Stimulated activated CD4-positive, alpha-beta T cell treated with anti-CD3 and anti-CD28 coated beads, Interleukin-2, amount 100 ng/mL, for 24 hours (primary cell): ENCODE measurements around the gene ATF4.
A peak's percentile ranks its signal among the peaks of the same experiment; 100 is the strongest.

Source experiments
- DNase-seq, 2 donors: peaks; one replicate each; pipeline ENCODE4 v3.0.0-alpha.2; 2020

The ATF4 gene

DNA sequence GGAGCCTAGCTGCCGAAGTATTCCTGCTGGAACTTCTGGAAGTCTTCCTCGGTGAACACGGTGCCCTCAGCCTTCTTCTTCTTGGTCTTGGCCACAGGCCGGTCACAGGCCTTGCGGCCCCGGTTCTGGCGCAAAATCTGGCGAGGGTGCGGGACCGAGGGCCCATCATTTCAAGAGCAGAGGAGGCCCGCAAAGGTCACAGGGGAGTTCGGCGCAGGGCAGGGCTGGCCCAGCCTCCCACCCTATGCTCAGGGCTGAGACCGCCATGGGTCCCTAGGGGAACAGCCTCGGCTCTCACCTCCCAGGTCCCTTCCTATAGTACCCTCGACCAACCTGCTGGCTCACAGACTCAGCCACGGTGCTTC, 9.1 kb downstream of the ATF4 start:
- DNase-seq, result no peak

DNA sequence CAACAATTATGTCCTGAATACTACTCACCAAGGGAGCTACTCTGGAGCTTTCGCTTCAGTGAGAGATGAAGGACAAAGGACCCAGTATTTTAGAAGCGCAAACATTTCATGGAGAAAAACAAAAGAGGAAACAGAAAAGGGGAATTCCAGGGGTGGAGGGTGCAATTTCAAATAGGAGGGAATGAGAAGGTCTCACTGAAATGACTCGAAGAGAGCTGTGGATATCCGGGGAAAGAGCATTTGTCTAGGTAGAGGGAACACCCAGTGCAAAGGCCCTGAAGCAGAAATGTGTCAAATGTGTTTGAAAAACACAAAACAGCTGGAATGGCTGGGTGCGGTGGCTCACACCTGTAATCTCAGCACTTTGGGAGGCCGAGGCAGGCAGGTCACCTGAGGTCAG, 9.8 kb downstream of the ATF4 start:
- DNase-seq, result no peak

DNA sequence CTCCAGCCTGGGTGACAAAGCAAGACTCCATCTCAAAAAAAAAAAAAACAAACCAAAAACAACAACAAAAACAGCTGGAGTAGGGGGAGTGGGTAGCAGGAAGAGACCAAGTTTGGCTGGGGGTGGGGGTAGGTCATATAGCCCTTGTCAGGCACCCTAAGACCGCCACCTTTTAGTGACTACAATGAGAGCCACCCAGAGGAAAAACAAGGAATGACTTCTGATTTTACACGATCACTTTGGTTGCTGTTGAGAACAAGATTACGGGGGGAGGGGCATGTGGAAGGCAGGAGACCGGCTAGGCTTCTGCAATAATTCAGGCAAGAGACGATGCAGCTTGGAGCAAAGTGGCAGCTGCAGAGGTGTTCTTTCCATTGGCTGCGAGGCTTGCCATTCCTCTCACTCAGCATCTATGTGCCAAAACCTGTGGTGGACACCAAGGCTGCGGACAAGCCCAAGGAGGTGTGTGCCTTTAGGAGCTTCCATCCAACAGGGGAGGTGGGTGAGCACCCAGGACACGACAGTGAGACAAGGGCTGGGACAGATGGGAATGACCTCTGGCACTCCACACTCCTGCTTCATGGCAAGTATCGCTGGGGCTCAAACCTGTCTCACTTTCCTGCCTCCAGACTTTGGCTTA, 10.4 kb downstream of the ATF4 start:
- DNase-seq, result peak in 1 of 2 donors; percentile 13

DNA sequence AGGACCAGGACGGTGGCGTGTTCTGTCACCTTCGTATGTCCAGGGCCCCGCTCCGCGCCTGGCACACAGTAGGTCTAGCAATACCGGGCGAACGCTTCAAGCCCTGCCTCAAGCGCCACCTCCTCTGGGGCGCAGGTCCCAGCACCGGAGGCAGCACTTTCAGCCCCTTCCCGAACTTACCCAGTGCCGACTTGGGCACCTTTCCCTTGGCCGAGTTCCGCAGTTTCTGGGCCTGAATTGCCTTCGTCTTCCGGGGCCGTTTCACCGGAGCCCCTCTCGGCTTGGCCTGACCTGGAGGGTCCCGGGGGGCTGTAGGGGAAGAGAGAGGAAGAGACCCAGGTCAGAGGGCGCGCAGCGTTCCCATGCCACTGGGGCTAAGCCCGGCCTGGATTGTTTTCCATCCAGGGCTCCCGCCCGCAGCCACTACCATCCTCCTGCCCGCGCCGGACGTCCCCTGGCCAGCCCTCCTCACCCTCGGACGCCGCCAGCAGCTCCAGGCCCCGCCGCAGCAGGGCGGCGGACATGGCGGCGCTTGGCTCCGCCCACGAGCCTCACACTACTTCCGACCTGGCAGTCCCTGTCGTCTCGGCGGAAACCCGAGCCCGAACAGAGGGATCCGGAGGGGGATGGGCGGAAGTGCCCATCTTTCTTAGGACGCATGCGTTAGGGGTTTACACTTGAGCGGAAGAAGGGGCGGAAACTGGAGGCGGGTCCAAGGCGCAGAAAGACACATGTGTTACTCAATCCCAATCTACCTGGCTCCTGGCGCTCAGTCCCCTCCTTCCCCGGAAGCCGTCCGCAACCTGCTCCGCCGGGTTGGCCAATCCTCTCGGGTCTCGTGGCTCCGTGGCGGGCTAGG, 12.1 kb downstream of the ATF4 start, which contains the start of gene RPS19BP1:
TSS of gene RPS19BP1 (minus strand) at position 534 of the 859 bp plus-strand sequence. CDS start at position 524, 10 bp downstream.
- peak; percentile 99 to 100 for DNase-seq

DNA sequence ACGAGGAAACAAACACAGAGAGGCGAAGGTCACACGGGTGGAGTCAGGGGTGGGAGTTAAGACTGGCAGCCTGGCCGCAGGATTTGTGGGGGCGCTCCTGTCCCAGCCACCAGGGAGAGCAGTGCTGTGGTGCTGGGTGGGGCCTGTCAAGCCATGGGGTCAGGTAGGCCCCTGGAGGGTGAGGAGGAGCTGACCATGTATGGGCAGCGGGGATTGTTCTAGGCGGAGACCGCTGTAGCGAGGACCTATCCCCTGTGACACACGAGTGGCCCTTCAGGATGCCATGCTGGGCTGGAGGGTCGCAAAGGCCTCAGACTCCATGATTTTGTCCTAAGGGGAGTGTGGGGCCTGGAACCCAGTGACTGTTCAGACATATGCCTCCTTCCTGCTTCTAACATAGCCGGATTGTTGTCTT, 13.7 kb downstream of the ATF4 start:
- DNase-seq, result no peak

DNA sequence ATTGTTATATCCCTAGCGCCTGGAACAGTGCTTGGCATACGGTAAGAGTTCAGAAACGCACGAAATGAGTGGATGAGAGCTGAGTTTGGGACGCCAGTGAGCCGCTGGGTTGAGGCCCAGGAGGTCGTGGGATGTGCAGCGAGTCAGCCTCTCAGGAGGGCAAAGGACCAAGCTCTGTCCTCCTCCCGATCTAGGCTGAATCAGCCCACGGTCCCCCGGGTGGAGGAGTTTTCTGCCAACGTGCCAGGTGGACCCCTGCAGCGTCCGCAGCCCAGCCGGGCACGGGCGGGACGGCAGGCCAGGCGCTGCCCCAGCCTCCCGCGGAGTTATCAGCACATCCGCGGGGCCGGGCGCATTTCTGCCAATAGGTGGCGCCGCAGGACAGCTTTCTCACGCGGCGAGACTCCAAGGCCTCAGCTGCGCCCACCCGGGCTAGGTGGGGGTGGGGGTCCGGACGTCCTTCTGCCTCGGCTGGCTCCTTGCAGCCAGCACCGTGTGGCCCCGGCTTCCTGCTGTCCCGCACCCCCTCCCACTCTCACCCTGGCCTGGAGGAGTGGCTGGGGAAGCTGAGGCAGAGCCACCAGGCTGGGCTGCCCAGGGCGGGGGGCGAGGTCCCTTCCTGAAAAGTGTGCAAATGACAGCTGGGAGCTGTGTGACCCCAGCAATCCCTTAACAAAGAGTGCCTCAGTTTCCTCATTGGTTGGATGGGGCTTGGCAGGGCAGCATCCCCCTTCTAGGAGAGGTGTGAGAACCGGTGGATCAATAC, 14.4 kb downstream of the ATF4 start:
- DNase-seq, result peak; percentile 89 to 92

DNA sequence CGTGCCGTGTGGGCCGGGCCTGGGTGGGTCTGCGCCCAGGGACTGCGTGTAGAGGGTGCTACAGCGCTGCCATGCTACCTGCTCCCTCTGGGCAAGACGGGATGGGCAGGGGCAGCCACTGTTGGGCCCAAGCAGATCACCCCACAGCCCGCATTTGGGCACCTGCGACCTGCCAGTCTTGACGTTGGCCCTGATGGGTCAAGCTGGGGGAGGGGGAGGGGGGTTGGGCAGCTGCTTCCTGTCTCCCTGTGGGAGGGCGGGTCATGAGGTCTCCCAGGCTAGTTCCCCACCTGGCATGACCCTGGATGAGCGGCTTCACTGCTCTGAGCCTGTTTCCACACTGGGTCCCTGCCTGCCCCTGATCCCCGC, 15.0 kb downstream of the ATF4 start:
- DNase-seq, result no peak

DNA sequence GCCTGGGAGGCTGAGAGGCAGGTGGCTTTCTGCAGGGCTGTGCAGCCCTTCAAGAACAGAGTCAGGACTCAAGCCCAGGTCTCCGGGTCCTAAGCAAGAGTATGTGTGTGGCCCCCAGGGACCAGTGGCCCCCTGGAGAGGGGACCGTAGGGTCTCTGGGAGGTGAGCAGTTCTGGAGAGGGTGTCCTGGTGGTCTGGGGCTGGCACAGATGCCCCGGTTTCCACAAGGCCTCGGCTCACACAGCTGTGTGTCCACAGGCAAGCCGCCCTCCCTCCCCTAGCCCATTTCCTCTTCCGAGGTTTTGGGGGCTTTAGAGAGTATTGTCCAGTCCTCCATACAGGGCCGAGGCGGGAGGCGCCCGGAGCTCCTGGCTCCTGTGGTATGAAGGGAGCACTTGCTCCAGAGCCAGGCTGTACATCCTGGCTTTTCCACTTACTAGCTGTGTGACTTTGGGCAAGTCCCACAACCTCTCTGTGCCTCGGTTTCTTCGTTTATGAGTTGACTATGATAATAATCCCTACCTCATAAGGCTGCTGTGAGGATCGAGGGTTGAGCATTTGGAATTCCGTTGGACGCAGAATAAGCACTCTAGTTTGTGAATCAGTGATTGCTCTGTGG, 15.6 kb downstream of the ATF4 start:
- no peak for DNase-seq

DNA sequence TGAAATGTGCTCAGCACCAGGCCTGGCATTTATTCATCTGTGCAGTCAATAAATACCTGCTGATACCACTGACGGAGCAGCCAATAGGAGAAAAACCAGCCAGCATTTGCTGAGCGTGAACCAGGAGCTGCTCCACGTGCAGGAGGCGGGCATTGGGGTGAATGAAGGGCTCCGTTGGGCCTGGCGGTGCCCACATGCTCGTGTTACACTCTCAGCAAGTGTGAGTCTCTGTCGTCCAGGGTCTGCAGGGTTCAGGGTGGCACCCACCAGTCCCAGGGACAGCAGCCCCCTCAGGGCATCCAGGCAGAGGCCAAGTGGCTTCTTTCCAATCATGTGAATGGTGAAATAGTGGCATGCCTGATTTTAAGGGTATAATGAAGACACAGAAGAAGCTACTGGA, 16.3 kb downstream of the ATF4 start:
- no peak for DNase-seq

DNA sequence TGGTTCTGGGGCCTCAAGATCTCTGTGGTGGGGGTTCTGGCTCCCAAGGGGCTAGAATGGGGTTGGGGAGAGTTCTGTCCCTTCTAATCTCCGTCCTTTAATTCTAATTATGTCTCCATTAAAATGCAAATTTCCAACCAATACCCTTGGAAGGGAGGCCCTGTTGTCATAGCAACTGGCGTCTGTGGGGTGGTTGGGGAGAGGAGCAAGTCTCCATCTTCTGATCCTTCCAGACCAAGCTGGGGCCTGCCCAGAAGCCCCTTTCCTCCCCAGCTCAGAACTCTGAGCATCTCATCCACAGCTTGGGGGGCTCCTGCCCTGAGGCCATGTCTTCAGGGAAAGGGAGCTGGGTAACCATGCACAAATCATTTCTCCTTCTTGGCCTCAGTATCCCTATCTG, 17.6 kb downstream of the ATF4 start:
- no peak for DNase-seq

DNA sequence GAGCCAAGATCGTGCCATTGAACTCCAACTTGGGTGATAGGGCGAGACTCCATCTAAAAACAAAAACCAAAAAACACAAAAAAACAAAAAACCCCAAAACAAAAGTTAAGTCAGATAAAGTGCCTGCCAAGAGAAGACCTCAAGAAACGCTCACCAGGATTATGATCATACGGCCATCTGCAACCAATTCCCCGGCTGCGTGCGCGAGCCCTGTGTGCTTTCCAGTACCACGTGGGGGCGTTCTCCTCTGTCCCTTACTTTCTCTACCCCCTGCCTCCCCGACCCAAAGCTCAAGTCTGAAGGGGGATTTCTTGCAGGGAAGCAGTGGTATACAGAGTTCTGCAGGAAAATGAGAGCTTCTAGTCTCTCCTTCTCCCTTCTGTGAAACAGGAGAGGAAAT, 22.7 kb downstream of the ATF4 start:
- DNase-seq, result no peak

DNA sequence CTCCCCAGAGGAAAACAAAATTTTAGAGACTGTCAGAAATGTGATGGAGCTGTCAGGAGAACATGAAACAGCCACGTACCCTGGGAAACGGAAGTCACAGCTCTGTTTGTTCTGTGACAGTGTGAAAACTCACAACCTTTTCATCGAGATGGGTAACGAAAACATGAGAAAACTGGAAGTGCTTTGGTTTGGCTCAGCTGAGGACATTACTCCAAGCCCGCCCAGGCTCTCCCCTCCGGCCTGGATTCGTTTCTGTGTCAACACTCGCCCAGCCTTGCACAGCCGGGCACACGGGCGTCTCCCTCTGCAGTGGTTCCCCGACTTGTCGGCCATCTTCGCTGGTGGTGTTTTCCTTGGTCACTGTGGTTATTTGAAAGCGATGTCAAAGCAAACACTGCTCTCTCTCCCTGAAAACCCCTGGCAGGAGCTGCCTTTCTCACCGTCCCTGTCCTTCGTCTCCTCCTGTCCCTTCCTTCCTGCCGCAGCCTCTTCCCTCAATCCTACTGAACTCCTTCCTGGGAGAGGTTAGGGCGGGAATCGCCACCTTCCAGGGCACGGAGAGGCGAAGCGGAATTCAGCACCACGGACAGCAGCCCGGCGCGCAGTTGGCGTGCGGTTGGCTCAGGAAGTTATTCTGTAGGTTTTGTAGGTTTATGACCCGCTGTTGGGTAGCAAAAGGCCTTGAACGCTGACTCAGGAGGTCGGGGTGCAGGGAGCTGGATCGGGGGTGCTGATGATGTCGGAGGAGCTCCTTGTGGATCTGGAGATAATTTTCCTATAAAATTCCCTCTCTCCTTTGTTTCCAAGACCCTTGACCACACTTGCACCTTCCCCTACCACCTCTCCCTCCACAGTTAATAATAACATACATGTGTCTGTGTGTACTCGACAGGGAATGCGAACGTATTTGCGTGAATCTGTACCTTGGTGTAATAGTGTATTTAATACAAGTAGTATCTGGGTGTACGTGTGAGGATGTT, 25.3 kb downstream of the ATF4 start:
- DNase-seq, result peak; percentile 77 to 80

DNA sequence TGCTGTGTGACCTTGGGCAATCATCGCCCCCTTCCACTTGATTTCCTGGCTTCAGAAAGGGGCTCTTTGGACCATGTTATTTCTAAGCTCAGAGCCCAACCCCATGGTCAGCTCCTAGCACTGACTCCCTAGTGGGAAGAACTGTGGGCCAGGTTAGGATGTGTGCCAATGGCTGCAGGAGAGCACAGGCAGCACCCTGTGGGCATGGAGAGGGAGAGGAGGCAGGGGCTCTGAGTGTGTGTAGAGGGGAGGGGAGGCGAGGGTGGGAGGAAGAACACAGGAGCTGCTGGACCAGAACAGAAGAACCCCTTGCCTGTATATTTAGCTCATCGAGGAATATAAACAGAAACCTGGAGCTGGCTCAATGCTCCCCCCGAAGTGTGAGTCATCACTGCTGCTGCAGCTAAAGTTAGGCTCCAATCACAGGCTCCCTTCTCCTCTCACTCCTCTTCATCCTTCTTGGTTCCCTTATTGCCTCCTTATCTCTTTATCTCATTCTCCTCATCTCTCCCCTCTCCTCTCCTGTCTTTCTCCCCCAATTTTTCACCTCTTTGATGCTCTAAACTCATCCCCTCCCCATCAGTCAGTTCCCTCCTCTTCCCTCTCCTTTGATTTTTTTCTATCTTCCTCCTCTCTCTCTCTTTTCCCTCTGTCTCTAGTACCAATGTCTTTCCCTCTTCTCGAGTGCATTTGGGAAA, 26.7 kb downstream of the ATF4 start:
- DNase-seq, result no peak

DNA sequence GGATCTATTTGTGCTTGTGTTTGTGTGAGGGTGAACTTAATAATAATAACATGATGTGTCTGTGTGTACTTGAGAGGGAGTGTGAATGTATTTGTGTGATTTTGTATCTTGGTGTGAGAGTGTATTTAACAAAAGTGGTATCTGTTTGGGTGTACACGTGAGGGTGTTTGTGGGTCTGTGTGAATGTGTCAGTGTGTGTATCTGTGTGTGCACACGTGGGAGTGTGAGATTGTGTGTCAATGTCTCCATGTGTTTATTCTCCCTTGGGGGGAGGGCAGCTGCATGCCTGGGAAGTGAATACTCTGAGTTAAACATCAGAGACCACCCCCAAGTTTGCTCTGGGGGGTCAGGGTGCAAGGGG, 27.2 kb downstream of the ATF4 start:
- DNase-seq, result no peak

DNA sequence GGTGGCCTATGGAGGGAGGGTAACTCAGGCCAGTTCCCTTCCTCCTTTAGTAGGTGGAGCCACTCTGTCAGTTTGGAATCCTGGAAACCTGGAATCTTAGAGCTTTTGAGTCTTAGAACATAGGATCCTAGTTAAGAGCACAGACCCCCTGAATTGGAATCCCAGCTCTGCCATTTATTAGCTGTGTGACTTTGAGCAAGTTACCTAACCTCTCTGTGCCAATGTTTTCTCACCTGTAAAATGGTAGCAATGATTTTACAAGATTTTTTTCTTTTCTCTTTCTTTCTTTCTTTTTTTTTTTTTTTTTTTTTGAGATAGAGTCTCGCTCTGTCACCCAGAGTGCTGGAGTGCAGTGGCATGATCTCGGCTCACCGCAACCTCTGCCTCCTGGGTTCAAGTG, 33.1 kb downstream of the ATF4 start:
- no peak for DNase-seq

DNA sequence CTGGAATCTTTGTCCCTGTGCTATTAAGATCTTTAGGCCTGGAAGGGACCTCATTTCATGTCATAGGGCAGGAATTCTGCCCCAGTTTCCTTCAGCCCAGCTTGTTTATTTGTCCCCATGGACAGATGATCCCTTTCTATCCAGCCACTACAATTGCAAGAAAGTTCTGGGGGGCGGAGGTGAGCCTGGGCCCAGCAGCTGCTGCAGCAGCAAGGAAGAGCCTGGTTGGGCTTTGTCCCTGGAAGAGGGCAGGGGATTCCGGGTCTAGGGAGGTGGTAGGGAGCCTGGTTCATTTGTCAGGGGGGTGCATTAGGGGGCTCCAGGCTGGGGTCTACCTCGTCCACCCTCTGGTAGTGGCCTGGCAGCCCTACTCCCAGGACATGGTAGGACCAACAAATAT, 33.8 kb downstream of the ATF4 start:
- DNase-seq, result no peak

DNA sequence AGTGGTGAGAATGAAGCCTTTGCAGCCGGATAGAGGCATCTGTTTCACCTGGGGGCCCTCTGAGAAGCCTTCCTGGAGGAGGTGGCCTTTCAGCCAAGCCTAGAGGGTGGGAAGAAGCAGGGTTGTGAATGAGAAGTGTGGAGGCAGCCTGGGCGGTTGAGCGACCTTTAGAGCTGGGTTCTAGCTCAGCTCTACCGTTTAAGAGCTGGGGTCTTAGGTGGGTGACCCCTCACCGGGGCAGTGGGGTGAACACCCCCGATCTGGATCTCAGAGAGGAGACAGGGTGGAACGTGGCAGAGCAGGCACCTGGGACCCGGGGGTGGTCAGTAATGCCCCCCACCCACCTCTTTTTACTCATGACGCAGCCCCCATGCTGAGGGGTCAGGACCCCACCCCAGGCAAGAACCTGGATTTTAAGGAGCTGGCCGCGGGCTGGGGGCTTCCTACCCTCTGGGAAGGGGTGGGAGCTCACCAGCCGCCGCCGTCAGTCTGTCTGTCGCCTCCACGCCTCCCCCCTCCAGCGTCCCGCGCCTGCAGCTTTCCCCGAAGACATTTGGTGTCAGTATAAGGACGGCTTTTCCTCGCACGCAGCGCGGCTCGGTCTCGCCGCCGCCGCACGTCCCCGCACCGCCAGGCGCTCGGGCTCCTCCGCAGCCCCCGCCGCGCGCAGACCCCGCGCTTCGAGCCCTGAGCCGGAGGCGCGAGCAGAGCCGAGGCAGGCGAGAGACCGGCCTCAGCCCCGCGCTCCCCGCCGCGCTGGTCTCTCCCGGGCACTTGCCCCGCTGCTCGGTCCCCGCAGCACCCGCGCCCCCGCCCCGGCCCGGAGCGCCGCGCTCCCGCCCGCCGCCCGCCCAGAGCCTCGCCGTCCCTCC, 36.8 kb downstream of the ATF4 start:
- peak; percentile 54 to 59 for DNase-seq

DNA sequence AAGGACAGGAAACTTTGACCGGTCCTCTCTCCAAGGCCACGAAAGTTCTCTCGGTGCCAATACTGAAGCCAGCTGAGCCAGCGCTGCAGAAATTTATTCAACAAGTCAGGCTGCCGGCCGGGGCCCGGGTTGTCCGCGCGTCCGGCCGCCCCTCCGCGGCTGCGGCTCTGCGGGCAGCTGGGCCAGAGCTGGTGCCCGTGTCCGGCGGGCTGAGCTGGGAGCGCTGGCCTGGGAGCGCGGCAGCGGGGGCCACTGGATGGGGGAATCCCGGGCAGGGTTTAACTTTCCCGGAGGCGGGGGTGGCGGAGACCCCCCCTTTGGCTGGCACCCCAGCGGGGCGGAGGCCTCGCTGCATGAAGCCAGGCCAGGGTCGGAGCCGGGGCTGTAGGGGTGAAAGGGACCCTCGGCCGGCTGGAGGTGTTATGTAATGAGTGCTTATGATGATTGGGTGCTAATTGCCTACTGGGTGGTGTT, 37.9 kb downstream of the ATF4 start:
- DNase-seq, result no peak

DNA sequence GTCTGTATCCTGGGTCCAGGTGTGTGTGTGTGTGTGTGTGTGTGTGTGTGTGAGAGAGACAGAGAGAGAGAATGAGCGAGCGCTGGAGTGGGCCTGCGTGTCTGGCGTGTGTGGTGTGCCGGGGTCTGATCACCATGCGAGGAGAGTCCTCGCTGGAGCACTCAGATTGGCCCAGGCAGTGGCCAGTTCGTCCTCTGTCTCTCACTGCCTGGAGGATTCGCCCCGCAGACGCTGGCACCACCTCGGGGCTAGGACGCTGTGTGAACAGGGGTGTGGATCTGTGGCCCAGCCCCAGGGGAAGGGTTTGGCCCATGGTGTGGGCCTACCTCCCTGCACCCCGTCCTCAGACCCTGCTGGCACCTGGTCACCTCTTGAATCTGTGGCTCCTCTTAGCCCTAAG, 38.6 kb downstream of the ATF4 start:
- DNase-seq, result no peak

DNA sequence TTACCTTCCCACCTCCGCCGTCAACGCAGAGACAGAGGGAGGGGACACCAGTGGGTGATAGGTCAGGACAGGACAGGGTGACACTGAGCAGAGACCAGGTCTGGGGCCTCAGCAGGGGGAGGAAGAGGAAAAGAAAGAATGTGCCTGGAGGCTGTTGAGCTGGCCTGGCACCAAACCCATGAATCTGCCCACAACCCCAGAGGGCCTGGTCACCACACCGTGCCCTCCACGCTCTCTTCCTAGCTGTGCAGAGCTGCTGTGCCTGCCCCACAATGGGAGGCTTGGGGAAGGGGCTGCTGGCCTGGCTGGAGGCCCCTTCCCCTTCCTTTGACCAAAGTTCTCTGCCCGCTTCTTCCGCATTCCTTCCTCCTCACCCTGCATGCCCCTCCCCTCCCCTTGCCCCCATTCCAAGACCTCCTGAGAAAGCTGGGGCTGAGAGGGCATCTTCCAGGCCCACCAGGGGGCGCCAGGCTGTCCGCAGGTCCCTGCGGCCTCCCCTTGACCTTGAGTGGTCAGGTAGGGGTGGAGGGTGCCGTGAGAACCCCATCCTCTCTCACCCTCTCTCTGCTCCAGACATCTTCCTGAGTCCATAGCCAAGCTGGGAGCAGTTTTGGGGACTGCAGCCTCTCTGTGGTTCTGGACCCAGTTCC, 39.2 kb downstream of the ATF4 start:
- no peak for DNase-seq
